ENCODE results near the gene FNIP1. TPM values are rescaled to one million over a fixed set of nuclear protein-coding genes. Genes with fewer than 3 reads are reported as not detected.

The FNIP1 gene
- polyA plus RNA-seq, 1 of the 3 experiments (the other 2 are of a cell fraction): 2.4 TPM

DNA sequence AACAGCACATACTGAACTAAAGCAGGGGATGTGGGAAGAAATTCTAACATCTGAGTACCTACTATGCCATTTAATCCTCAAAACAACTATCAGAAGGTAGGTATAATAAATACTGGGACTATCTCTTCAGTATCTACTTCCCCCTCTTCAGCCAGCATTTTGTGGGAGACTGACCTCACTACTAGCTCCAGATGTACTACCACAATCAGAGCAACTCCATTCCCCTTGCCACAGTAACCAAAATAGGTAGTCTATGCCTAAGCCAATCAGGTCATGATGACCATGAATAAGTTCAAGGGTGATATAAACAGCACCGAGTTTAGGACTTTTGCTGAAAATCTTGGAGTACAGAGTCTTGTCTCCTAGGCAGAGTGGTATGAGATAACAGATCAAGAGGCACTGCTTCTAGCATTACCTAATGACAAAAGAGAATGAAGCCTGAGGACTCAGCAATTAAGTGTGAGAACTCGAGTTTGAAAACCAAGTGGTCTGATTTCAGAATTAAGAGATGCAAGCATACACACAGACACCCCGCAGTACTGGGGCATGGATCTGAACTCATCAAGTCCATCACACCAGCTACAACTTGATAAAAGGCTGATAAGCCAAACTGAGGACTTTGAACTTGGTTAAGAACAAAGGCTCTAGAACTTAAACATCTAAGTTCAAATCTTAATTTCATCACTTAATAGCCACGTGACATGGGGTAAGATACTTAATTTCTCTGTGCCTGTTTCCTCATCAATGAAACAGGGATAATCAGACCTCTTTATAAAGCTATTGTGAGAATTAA, 9.7 kb downstream of the FNIP1 start:
- DNase-seq: no peak
- H3F3A ChIP-seq (replicated peaks; ENCODE audit: insufficient read depth): no peaks in the 10 kb centered on the region
- H3K4me2 ChIP-seq: no peak overlapping the region
- POLR2A ChIA-PET: no interaction called here
- H3K9me3 ChIP-seq: no peaks in the 10 kb centered on the region
- peaks cover 0 to 4% of the 10 kb centered on the region in 2 experiments; a peak in 2 of 4 replicates for H3K4me1 ChIP-seq (ENCODE audit: control insufficient read depth in 1 of 2, insufficient read depth in 2 of 2, low read depth in 1 of 2, low read length in 1 of 2)
- TF ChIP-seq RAD21 (IDR thresholded peaks at IDR 0.05; ENCODE audit: low read length) (no peak), JUND (IDR thresholded peaks at IDR 0.05) (no peak), ELF1 (IDR thresholded peaks at IDR 0.05) (no peak)
- TF ChIP-seq, protein P1, sequence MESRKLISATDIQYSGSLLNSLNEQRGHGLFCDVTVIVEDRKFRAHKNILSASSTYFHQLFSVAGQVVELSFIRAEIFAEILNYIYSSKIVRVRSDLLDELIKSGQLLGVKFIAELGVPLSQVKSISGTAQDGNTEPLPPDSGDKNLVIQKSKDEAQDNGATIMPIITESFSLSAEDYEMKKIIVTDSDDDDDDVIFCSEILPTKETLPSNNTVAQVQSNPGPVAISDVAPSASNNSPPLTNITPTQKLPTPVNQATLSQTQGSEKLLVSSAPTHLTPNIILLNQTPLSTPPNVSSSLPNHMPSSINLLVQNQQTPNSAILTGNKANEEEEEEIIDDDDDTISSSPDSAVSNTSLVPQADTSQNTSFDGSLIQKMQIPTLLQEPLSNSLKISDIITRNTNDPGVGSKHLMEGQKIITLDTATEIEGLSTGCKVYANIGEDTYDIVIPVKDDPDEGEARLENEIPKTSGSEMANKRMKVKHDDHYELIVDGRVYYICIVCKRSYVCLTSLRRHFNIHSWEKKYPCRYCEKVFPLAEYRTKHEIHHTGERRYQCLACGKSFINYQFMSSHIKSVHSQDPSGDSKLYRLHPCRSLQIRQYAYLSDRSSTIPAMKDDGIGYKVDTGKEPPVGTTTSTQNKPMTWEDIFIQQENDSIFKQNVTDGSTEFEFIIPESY (IDR thresholded peaks at IDR 0.05; ENCODE audit: borderline replicate concordance, low read depth): no peak
- TF ChIP-seq, protein P2, sequence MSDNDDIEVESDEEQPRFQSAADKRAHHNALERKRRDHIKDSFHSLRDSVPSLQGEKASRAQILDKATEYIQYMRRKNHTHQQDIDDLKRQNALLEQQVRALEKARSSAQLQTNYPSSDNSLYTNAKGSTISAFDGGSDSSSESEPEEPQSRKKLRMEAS (IDR thresholded peaks at IDR 0.05; ENCODE audit: low read depth): no peak
- TF ChIP-seq, protein P3, sequence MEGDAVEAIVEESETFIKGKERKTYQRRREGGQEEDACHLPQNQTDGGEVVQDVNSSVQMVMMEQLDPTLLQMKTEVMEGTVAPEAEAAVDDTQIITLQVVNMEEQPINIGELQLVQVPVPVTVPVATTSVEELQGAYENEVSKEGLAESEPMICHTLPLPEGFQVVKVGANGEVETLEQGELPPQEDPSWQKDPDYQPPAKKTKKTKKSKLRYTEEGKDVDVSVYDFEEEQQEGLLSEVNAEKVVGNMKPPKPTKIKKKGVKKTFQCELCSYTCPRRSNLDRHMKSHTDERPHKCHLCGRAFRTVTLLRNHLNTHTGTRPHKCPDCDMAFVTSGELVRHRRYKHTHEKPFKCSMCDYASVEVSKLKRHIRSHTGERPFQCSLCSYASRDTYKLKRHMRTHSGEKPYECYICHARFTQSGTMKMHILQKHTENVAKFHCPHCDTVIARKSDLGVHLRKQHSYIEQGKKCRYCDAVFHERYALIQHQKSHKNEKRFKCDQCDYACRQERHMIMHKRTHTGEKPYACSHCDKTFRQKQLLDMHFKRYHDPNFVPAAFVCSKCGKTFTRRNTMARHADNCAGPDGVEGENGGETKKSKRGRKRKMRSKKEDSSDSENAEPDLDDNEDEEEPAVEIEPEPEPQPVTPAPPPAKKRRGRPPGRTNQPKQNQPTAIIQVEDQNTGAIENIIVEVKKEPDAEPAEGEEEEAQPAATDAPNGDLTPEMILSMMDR (IDR thresholded peaks at IDR 0.05): no peak
- TF ChIP-seq, protein P4, sequence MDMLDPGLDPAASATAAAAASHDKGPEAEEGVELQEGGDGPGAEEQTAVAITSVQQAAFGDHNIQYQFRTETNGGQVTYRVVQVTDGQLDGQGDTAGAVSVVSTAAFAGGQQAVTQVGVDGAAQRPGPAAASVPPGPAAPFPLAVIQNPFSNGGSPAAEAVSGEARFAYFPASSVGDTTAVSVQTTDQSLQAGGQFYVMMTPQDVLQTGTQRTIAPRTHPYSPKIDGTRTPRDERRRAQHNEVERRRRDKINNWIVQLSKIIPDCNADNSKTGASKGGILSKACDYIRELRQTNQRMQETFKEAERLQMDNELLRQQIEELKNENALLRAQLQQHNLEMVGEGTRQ (IDR thresholded peaks at IDR 0.05; ENCODE audit: borderline replicate concordance, low read depth, low read length): no peak
- H3K9ac ChIP-seq: no peak overlapping the region
- no peaks in the 10 kb centered on the region for H3K9me2 ChIP-seq
- H2AFZ ChIP-seq (ENCODE audit: low read depth): no peak overlapping the region
- CTCF ChIA-PET: interaction anchor here (1.5 kb wide), 1 partner anchor 198 kb away, joined by 4 read pairs; no protein-coding TSS in a partner anchor
- peaks cover 64% of the 10 kb centered on the region for H4K20me1 ChIP-seq (ENCODE audit: insufficient read depth)
- H3K36me3 ChIP-seq (replicated peaks in 1 of 2; ENCODE audit: control insufficient read depth in 1 of 2, insufficient read depth in 2 of 2, low read length in 1 of 2): peaks cover 0 to 3% of the 10 kb centered on the region in 2 experiments
- WGBS (ENCODE audit: low lambda C conversion rate): 97% methylated on average over 4 of the region's 4 CpGs
- H3K4me3 ChIP-seq (ENCODE audit: low read depth in 2 of 2, low read length in 1 of 2): no peak overlapping the region
- peaks cover 97% of the 10 kb centered on the region for H3K79me2 ChIP-seq (ENCODE audit: insufficient read depth)
- H3K27ac ChIP-seq (ENCODE audit: low read depth in 2 of 2, low read length in 1 of 2): no peak overlapping the region
- no peaks in the 10 kb centered on the region for H3K27me3 ChIP-seq (ENCODE audit: insufficient read depth)

DNA sequence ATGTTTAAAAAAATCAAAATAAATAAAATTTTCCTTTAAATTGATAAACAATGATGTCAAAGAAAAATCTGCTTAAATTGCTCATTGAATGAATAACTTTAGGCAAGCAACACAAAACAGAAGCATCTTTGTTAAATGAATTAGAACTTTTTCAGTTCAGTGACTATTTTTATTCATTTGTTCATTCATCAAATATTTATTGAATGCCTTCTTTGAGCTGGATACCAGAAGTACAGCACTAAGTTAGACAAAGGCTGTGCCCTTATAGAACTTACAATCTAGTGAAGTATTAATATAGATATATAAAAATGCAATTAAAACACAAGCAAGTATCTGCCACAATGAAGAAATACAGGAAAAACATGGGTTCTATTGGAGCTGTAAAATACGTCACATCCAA, 10.8 kb downstream of the FNIP1 start:
- TF ChIP-seq, protein P5, sequence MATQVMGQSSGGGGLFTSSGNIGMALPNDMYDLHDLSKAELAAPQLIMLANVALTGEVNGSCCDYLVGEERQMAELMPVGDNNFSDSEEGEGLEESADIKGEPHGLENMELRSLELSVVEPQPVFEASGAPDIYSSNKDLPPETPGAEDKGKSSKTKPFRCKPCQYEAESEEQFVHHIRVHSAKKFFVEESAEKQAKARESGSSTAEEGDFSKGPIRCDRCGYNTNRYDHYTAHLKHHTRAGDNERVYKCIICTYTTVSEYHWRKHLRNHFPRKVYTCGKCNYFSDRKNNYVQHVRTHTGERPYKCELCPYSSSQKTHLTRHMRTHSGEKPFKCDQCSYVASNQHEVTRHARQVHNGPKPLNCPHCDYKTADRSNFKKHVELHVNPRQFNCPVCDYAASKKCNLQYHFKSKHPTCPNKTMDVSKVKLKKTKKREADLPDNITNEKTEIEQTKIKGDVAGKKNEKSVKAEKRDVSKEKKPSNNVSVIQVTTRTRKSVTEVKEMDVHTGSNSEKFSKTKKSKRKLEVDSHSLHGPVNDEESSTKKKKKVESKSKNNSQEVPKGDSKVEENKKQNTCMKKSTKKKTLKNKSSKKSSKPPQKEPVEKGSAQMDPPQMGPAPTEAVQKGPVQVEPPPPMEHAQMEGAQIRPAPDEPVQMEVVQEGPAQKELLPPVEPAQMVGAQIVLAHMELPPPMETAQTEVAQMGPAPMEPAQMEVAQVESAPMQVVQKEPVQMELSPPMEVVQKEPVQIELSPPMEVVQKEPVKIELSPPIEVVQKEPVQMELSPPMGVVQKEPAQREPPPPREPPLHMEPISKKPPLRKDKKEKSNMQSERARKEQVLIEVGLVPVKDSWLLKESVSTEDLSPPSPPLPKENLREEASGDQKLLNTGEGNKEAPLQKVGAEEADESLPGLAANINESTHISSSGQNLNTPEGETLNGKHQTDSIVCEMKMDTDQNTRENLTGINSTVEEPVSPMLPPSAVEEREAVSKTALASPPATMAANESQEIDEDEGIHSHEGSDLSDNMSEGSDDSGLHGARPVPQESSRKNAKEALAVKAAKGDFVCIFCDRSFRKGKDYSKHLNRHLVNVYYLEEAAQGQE (IDR thresholded peaks at IDR 0.05; ENCODE audit: low read depth, low read length): no peak
- TF ChIP-seq, protein P2 (IDR thresholded peaks at IDR 0.05; ENCODE audit: low read depth): no peak
- no peak for TF ChIP-seq ELF1 (IDR thresholded peaks at IDR 0.05)
- no peak for TF ChIP-seq SMC3 (IDR thresholded peaks at IDR 0.05; ENCODE audit: low read depth, low read length)
- H3K79me2 ChIP-seq (ENCODE audit: insufficient read depth): peaks cover 97% of the 10 kb centered on the region
- no peak overlapping the region for H2AFZ ChIP-seq (ENCODE audit: low read depth)
- peaks cover 56% of the 10 kb centered on the region for H4K20me1 ChIP-seq (ENCODE audit: insufficient read depth)
- peaks cover 0 to 4% of the 10 kb centered on the region in 2 experiments; a peak in 2 of 4 replicates for H3K4me1 ChIP-seq (ENCODE audit: control insufficient read depth in 1 of 2, insufficient read depth in 2 of 2, low read depth in 1 of 2, low read length in 1 of 2)
- no peak overlapping the region for H3K9ac ChIP-seq
- H3K4me2 ChIP-seq: no peak overlapping the region
- no peak overlapping the region for H3K4me3 ChIP-seq (ENCODE audit: low read depth in 2 of 2, low read length in 1 of 2)
- H3K27me3 ChIP-seq (ENCODE audit: insufficient read depth): no peaks in the 10 kb centered on the region
- DNase-seq: no peak
- H3K9me2 ChIP-seq: no peaks in the 10 kb centered on the region
- 100% methylated on average over 1 of the region's 1 CpG for WGBS (ENCODE audit: low lambda C conversion rate)
- ChIA-PET POLR2A (no interaction called here), CTCF (no interaction called here)
- no peaks in the 10 kb centered on the region for H3K9me3 ChIP-seq
- H3F3A ChIP-seq (replicated peaks; ENCODE audit: insufficient read depth): no peaks in the 10 kb centered on the region
- peaks cover 0 to 13% of the 10 kb centered on the region in 2 experiments for H3K36me3 ChIP-seq (replicated peaks in 1 of 2; ENCODE audit: control insufficient read depth in 1 of 2, insufficient read depth in 2 of 2, low read length in 1 of 2)
- H3K27ac ChIP-seq (ENCODE audit: low read depth in 2 of 2, low read length in 1 of 2): no peak overlapping the region
